HG03025 (cell line): ENCODE results near the gene LRRC34.

Source experiments
- ATAC-seq: cut with Tn5 transposase; IDR thresholded peaks from one replicate; pipeline ENCODE4 v1.9.1; 2021; ENCODE audit warnings: mild to moderate bottlenecking, moderate library complexity; ENCODE audit not compliant: unreplicated experiment, low FRiP score

The LRRC34 gene

DNA sequence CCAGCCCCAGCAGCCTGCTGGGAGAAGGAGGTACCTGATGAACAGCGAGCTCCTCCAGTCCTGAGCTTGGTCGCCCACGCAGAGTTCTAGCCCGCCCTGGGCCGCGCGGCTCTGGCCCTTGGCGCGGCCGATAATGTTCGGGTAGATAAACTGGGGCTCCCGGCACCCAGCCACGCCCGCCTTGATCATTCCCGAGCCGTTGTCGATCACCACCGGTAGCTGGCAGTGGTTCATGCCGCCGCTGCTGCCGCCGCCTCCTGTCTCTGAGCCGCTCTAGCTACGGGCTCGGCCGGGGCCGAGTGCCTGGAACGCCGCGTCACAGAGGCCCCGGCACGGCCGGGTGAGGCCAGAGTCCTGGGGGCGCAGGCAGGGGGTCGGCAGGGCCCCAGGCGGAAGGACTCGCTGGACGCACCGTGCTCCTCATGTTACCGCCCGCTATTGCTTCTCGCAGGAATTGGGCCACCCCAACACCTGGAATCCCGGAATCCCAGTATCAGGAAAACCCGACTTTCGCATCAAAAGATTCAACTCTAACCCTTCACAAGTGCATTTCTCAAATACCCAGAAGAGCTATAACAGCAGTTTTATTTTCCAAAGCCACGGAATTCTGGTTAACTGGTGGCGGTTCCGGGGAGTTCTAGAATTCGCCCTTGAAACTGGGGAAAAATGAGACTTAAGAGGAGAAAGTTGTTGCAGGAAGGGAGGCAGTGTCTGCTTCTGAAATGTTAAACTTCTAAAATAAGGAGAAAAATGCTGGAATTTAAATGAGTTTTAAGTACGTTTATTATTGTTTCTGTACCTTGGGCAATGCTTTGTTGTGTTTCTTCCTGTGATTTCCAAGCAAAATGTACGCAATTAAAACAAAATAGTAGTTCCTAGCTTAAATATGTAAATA is 43.2 kb downstream of the LRRC34 start, which contains the start of gene ACTRT3:
TSS of gene ACTRT3 (minus strand) at position 275 of the 895 bp plus-strand sequence. CDS start at position 234, 41 bp downstream.
- ATAC-seq = no peak

DNA sequence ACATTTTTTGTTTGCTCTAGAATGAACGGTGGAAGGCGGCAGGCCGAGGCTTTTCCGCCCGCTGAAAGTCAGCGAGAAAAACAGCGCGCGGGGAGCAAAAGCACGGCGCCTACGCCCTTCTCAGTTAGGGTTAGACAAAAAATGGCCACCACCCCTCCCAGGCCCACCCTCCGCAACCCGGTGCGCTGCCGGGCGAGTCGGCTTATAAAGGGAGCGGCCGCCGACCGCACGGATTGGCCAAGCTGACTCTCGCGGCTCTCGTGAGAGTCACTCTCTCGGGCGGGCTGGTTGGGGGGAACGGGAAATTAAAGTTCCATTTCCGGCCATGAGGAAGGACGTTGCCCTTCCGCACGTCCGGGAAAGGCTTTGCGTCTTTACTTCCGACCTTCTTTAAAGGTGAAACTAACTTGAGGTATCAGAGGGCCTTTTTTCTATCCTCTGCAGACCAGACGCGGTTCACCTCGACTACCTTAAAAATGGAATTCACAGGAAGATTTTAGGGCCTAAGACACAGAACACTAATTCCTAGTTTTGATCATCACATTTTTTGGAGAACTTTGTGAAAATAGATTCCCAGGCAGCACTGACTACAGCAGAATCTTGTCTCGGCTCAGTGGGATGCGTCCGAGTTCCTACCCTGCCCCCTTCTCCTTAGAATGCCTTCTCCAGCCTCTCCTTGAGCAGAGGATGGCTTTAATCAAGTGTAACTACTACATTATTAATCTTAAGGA is 47.7 kb downstream of the LRRC34 start, which contains the start of gene TERC:
TSS of gene TERC (minus strand) at position 179 of the 731 bp plus-strand sequence.
- peak; percentile 79 for ATAC-seq

- peak; percentile 38 for ATAC-seq
Observed at GRCh38 chr3:169764312-169764881, 48.3 kb downstream of the LRRC34 start.

DNA sequence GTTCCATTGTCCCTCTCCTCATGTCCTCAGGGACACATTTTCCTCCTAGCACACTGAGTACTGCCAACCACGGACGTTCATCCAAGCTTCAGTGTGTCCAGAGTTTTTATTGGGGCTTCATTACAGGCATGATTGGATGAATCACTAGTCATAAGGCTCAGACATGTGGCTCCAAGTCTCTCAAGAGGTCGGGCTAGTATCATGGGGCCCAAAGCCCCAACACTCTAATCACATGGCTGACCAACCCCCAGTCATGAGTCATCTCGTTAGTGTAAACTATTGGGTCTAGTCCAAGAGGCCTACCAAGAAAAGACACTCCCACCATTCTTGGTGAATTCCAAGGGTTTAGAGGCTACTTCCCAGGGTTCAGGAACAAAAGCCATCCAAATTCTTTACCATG is 52.2 kb downstream of the LRRC34 start:
- no peak for ATAC-seq

DNA sequence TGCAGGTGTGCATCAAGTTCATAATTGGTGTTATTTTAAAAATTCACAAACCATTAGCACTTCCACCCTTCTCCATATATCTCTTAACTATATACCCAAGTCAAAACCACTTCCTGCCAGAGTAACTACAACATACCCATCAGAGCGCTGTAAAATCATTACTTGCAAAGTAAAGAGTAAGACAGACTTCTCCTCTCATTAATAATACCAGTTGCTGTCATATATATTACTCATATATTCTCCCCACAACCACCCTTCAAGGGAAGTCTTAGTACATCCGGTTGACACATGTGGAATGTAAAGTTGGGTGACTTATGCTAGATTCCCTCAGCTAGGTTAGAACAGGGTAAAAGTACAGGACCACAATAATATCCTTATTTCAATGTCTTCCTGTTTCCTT is 53.4 kb downstream of the LRRC34 start:
- ATAC-seq = no peak

GRCh38 chr3:169758359-169758994 is 54.2 kb downstream of the LRRC34 start:
- no peak for ATAC-seq

- ATAC-seq = no peak
Observed at GRCh38 chr3:169755488-169755887, 57.2 kb downstream of the LRRC34 start.

DNA sequence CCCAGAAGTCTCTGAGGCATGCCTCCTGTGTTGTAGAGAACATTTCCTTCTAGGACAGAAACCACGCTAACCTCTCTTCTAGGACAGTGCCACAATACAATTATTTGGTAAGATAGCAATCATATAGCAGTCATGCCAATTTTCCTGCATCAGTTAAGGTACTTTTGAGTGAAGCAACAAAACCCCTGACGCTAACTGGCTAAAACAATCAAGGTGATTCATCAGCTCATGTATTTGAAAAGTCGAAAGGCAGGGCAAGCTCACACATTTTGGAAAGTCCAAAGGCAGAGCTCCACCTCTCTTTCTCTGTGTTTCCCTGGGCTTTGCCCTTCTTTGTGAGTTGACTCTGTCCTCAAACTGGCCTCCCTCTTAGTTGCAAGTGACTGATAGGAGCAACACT is 58.0 kb downstream of the LRRC34 start:
- ATAC-seq = no peak

DNA sequence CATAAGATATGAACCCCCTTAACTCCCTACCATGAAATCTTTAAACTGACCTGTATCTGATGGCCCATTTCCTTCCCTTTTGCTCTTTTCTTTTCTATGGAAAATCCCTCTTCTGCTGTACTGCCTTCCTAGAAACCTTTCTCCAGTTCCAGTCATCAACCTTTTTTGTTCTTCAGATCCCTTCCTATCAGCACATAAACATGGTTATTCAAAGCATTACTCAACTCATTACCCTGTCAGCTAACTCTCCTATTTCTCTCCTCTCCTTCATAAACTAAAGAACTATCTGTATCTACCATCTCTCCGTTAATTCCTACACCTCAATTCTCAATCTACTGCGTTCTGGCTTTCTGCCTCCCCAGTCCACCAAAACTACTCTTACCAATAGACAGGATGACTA is 60.8 kb downstream of the LRRC34 start:
- ATAC-seq = no peak

GRCh38 chr3:169750665-169751064 is 62.0 kb downstream of the LRRC34 start:
- ATAC-seq = no peak

DNA sequence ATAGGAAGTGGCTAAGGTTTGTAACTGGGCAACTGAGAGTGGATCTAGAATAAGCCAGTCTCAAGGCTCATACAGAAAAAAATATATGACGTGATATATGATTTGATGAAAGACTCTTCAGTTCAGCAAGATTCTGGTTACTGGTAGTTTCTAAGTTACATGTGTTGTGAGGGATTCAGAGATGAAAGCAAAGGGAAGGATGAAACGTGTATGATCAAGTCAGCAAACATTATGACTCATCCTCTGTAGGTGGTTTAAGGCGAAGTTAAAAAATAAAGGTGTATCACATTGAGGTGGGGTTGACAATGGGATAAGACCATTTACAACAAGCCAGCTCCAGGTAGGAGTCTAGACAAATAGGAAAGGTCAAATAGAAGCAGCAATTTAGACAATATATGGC is 64.0 kb downstream of the LRRC34 start:
- no peak for ATAC-seq

DNA sequence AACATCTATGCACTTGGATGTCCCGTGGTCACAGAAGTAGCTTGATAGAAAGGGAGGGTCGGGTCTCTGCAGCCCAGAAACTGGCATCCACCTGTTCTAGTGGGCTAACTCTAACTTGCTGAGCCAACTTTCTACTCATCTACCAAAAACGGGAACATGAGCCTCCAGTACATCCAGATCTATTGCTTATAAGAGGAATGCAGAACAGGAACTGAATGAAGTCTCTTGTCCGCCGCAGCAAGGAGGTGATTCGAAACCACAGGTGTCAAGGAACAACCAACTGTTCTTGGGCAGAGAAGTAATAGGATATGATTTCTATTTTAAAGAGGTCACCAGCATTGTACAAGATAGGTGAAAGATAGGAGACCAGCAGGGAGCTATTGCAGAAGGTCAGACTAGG is 65.8 kb downstream of the LRRC34 start:
- ATAC-seq = no peak

- ATAC-seq = no peak
Observed at GRCh38 chr3:169744366-169745054, 68.2 kb downstream of the LRRC34 start.
